ENCODE measurements around the gene IL3.

Gene IL3

DNA sequence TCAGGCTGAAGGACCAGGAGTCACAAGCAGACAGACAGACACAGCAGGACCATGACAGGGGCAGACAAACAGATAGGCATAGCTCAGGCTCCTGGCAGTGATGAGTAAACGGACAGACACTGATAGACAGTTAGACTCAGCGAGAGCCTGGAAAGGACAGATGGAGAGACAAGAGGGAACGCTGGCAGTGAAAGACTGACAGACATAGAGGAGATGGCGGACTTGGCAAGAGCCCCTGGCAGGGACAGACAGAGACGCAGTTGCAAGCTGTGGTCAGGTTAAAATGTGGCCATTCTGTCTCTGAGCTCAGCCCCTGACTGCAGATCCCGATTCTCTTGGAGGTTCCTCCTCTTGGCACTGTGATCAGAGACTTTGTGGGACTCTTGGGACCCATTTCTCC, 26.7 kb downstream of the IL3 start:
- in situ Hi-C loops (cut with HindIII; ENCODE audit: low sequenced_read_pairs), result no loop called here

DNA sequence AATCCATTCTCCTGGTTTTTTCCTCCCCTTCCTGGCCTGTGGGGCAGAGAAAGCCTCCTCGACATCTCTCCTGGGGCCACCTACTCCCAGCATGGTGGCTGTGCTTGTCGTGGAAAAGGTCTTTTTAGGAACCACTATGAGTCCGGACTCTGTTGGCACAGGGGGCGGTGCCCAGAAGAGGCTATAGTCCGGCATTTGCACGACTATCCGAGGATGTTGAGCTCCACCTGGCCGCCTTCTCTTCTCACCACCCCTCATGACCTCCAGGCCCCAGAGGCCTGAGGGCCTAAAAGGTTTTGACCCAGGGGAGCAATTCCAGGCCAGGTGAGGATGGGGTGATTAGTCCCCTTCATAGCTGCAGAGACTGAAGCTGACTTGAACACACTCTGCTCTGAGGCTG, 27.2 kb downstream of the IL3 start:
- in situ Hi-C loops (cut with HindIII; ENCODE audit: low sequenced_read_pairs), result no loop called here

DNA sequence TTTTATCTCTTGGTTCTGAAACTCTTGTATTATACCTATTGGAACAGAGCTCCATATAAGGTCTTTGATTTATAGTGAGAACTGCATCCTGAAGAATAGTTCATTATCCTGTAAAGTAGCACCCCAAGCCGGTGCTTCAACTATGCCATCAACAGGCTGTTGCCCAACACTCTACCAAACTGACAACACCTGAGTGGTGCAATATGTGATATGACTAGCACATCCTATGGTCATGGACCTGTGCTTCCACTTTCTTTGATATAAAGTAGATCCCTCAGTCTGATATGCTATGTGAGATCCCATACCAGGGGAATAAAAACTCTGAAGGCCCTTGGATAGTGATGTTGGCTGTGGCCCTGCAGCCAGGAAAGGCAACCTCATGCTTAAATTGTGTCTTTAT, 28.9 kb downstream of the IL3 start:
- in situ Hi-C loops (cut with HindIII; ENCODE audit: low sequenced_read_pairs), result no loop called here

DNA sequence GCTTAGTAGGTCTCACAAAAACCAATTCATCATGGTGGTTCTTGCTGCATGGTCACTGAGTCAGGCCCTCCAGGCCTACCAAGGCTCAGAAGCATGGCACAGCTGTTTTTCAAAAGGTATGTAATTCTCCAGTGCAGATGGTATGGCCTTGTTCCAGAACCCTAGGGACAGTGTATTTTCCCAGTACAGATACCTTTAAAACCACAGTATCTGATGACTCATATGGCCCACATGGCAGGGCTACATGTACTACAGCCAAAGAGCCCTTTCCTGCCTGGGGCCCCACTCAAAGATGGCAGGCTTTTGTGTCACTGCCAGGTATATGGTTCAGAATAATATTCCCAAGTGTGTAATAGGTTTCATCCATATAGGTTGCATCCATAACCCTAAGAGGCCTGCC, 29.7 kb downstream of the IL3 start:
- in situ Hi-C loops (cut with HindIII; ENCODE audit: low sequenced_read_pairs), result no loop called here

DNA sequence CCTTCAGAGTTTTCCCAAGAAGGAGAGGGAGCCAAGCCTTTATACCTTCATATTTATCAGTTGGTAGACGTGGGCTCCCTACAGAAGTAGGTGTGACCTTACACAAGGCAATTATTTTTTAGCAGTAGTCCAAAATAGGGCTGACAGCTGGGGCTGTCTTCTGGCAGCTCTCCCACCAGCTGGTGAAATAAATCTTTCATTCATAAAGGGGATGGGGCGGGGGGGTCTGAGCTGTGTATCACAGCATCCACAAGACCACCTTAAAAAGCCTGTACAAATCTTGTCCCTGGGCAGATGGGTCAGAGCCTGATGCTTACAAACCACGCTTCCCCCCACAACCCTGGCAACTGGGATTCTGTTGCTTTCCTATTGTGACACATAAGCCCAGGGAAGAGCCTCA, 32.8 kb downstream of the IL3 start:
- in situ Hi-C loops (cut with HindIII; ENCODE audit: low sequenced_read_pairs), result no loop called here

DNA sequence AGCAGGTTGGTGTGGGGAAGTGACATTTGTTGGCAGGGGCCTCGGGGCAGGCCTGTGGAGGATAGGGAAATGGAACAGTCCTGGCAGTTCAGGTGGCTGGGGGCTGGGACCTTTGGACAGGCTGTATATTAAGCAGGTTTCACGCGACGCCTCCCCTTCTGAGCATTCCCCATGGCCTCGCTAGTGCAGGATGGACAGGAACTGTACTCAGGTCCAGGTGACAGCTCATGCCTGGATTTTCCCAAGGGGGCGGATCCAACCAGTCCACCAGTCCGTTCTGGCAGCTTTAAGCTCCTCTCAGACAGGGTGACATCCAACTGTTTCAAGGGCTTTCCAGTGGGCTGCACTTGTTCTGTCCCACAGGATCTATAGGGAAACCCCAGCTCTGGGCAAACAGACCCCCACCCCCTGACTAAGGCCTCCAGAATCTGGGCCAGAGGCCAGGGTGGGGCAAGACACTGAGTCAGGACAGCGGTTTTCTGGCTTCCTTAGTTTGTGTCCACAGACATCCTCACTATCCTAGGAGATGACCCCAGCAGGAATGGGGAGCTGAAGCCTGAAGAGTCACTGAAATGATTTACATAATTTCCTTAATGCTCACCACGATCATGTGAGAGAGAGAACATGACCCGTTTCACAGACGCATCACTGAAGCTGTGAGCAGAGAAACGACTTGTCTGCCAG, 34.1 kb downstream of the IL3 start:
- in situ Hi-C loops (cut with HindIII; ENCODE audit: low sequenced_read_pairs), result no loop called here

DNA sequence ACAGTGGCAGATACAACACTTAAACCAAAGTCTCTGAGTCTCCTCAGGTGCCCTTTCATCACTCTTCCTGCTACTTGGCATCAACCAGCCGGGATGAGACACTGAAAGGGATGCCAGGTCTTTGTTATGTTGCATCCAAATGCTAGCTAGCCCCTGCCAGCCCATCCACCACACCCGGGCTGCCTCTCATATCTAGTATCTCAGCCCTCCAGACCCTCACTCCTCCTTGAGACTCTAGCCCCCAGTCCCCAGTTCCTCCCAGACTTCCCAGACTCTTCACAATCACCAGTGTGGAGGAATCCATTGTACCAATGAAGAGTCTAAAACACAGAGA, 34.6 kb downstream of the IL3 start:
- in situ Hi-C loops (cut with HindIII; ENCODE audit: low sequenced_read_pairs), result no loop called here

DNA sequence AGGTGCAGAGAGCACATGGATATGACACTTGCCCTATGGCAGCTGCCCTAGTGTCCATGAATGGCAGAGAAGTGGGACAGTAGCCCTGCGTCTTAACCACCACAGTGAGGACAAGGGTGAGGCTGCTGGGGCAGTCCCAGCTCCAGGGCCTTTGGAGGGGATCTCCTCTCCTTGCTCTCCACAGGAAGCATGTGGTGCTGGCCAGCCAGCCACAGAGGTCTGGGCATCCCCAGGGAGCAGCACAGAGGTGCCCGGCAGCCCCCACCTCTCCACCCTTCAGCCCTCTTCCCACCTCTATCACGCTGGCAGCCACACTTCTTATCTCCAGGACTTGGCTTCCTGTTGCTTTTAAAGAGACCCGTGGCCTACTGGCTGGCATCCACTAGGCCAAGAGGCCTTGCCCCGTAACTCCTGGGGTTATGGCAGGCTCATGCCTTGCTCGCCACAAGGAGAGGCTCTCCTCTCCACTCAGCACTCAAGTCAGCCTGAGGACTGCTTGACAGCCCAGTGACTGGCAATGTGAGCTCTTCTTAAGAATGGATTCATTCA, 35.0 kb downstream of the IL3 start:
- in situ Hi-C loops (cut with HindIII; ENCODE audit: low sequenced_read_pairs), result no loop called here

DNA sequence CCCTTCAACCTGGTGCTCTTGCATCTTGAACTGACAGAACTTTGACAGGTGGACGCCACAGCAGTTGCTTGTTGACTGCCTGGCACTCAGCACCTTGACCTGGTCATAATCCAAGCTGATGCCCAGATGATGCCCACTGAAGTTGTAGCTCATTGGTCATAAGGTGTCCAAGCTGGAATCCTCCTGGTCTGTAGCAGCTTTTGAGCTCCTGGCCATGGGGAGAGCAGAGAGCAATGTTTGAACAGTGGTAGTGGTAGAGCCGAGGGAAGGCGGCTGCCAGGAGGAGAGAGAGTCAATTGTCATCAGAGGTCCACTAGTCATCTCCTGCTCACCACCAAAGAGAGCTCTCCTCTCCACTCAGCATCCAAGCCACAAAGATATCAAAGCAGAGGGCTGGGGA, 36.4 kb downstream of the IL3 start:
- in situ Hi-C loops (cut with HindIII; ENCODE audit: low sequenced_read_pairs), result no loop called here

DNA sequence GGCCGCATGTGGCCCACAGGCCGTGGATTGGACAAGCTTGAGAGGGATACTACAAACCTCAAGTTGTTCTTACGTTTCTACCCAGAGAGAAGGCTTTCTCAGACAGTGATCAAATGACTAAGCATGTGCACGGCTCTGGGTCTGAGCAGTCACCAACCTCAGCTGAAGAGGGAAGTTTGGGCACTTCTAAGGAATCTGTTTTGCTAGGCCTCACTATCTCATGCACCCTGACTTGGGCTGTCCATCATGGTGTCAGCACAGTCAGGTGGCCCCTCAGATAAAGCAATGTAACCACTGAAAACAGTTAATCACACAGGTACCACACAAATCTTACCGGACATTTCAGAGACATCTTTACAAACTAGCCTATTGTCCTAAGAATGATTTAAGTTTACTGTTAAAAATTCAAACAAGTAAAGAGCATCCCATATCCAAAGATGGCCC, 37.7 kb downstream of the IL3 start:
- in situ Hi-C loops (cut with HindIII; ENCODE audit: low sequenced_read_pairs), result no loop called here

DNA sequence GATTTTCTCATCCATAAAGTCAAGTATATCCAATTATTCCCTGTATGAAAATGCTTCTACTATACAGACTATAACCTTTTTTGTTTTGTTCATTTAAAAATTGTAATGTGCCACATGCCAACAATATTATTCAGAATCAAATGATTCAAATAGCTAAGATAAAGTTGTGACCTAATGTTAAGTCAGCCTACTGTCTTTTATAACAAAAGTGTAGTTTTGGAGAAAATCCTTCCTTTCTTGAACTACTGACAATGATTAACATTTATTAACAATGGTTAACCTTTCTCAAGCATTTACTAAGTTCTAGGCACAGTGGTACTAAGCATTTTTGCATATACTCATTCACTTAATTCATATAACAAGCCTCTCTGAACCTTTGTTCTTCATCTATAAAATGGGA, 38.2 kb downstream of the IL3 start:
- in situ Hi-C loops (cut with HindIII; ENCODE audit: low sequenced_read_pairs), result no loop called here

DNA sequence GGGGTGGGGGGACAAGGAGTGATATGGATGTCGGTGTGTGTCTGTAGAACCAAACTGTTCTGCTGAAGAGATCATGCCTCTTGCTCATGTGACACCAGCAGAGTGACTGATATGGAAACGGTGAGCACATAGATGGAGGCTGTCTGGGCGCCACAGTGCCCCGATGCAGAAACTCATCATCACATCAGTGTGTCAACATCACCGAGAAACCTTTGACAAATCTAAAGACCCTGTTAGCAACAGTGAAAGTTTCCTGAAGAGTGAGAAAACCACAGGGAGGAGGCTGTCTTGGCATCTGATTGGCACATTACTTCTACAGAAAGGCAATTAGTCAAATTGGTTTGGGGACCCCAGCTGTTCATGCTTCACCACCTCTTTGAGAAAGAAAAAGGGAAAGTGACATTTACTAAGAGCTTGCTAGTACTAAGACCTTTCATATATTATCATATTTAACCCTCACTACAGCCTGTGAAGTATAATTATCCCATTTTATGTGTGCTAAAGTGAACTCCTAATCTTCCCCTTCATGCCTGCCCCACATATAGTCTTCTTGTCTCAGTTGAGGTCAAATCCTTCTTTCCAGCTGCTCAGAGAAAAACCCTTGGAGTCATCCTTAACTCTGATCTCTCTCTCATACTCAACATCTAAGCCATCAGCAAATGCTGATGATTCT, 38.8 kb downstream of the IL3 start:
- in situ Hi-C loops (cut with HindIII; ENCODE audit: low sequenced_read_pairs), result no loop called here

DNA sequence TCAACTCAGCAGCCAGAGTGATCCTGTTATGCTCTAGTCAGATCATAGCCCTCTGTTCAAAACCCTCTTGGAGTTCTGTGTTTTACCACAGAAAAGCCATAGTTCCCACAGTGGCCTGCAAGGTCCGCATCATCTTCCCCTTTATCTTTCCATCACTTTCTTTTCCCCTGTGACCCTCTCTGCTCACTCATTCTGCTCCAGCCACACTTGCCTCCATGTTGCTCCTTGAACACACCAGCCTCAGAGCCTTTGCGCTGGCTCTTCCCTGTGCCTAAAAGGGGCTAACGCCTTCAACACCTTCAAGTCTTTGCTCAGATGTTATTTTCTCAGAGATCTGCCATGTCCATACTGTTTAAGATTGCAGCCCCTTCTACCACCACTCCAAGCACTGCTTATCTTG, 39.5 kb downstream of the IL3 start:
- in situ Hi-C loops (cut with HindIII; ENCODE audit: low sequenced_read_pairs), result no loop called here

DNA sequence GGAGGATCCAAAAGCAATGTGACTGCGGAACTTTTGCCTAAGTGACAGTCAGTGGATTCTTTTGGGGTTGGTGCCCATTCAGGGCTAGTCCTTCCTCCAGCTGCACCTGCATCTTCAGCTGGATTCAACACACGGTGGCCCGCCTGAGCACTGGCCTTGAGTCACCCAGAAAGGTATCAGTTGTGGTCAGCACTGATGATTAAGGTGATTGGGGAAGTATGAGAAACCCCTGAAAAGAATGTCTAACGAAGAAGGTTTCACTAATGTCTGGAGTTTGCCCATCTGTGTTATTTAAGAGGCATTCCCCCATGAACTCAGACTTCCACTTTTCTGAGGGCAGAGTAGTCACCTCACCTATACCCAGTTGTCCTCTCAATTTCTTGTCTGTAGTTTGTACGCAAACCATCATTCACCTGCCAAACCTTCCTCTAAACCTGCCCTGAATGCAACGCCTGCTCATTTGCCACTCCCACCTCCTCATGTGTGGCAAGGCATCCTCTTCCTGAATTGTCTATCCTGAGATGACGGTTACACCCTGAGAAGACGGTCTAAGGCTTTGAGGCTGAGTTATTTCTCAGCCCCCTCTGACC, 40.3 kb downstream of the IL3 start:
- in situ Hi-C loops (cut with HindIII; ENCODE audit: low sequenced_read_pairs), result no loop called here

DNA sequence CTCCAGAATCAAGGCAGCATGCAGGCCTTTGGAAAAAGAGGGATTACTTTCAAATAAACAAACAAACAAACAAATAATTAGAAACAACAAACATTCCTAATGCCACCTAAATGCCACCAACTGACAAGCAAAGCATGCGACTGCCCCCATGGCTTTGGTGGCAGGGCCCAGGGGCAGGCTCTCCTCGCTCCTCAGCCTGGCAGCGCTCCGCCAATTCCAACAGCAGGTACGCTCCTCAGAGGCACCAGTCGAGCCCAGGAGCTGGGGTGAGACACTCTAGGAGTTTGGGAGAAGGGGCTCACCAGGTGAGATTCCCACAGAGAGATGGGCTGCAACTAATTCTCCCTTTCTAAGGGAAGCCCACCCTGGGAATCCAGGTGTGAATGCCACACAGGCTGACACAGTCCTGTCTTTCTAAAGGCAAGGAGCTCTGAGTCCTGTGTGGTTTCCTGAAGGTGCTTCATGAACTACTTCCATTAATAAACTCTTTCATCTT, 41.0 kb downstream of the IL3 start:
- in situ Hi-C loops (cut with HindIII; ENCODE audit: low sequenced_read_pairs), result no loop called here

DNA sequence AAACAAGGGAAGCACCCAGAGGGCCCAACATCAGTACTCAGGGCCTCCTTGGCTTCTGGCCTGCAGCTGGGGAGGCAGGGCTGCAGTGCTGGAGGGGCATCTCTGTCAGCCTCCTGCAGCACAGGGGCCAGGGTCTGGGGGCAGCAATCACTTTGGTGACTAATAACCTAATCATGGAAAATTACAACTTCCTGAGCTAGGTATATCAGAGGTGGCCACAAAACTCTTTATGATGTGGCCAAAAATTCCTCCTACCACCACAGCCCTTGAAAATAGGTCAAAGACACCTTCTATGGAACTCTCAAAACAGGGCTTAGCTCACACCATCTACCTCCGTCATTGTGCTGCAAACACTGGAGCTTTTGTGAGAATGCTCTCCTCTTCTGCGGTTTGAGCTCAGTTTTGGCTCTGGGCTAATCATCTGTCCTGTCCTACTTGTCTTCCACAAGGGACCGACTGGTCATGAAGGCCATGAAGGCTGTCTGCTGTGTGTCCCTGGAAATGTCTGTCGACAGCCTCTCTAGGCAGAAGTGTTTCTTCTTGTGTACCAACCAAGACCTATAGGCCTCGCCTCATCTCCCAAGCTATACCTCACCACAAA, 41.7 kb downstream of the IL3 start:
- in situ Hi-C loops (cut with HindIII; ENCODE audit: low sequenced_read_pairs), result no loop called here

DNA sequence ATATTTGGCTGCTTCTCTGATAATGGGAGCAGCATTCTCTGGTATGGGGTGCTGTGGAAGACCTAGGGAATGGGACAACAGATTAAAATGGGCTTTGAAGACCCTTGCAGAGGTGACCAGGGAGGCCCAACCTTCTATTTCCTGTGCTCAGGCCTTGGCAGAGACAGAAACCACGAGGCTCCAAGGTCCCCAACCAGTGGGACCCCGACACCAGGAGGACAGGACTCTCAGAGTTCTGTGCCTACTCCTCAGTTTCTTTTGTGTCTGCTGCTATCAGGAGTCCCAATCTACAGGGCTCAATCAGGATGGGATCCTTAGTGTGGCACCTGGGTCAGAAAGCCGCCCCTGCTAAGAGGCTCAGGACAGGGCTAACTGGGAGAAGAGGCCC, 42.5 kb downstream of the IL3 start:
- in situ Hi-C loops (cut with HindIII; ENCODE audit: low sequenced_read_pairs), result no loop called here

DNA sequence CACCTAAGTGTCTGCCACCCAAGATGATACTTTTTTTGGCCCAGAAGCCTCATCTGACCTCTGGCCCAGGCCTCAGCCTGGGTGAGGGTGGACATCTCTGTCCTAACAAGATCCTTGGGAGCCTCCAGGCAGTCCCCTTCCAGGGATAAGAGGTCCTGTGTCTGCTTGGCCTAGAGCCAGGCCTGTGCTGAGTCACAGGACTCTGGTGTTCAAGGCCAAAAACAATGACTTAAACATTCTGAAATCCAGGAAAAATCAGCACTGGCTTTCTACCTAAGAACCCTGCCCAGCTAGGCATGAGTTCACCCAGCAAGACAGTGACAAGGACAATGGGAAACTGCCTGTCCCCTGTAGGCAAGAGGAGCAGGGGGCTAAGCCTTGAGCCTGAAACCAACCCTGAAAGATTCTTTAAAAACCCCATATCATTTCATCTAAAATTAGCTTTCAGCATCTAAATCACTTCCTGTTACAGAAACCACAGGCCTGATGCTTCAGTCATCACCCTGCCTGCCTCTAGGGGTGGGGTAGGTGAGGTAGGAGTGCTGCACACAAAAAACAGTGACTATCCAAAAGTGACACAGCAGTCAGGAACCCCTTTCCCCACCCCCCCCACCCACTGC, 43.0 kb downstream of the IL3 start:
- in situ Hi-C loops (cut with HindIII; ENCODE audit: low sequenced_read_pairs), result no loop called here

DNA sequence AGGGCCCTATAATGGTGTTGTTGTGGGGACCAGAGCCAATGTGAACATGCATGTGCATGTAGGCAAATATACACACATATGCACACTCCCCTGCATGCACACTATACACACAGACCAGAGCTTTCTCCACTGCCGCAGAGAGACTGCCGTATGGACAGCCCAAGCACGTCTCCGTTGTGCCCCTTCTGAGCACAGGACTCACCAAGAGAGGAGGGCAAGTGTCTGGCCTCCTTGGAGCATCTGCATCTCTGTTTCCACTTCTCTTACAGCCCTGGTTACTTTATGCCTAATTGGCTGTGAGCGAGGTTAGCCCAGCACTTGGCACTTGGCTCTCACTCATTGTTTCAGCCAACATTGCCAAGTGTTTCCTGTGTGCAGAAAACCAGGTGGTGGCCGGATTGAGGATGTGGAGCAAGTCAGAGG, 43.5 kb downstream of the IL3 start:
- in situ Hi-C loops (cut with HindIII; ENCODE audit: low sequenced_read_pairs), result no loop called here

DNA sequence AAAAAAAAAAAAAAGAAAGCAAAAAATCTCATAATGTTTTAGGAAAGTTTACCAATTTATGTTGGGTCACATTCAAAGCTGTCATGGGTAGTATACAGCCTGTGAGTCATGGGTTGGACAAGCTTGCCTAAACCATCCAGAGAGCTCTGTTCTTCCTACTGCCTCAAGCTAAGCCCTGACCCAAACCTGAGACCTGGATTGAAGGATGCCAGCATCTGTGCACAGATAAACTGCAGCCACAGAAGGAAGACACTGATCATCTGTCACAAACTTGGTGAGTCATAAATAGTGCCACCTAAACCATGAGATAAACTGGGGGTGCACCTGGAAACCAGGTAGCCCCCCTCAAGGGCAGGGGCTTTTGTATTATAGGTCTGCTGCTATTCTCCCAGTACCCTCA, 44.1 kb downstream of the IL3 start:
- in situ Hi-C loops (cut with HindIII; ENCODE audit: low sequenced_read_pairs), result no loop called here

DNA sequence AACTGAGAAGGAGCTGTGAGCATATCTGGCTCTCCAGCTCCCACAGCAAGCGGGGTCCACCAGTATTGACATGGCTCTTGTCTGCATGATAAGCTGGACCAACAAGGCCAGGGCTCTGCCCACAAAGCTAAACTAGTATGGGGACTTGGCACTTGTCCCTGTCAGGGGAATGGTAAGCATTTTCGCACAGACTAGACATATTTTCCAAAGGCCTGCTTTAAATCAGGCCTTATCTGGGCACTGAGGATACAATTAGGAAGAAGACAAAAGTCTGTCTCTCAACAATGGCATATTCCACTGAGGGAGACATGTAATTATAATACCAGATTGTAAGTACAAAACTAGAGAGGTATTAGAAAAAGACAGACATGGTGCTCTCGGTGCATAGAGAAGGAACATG, 45.2 kb downstream of the IL3 start:
- in situ Hi-C loops (cut with HindIII; ENCODE audit: low sequenced_read_pairs), result no loop called here

Measured in endothelial cell of hepatic sinusoid (primary cell).